ENCODE results near the gene NAALAD2. TPM values are rescaled to one million over a fixed set of nuclear protein-coding genes. Genes with fewer than 3 reads are reported as not detected.
"Not testable (repeated sequence)": the region's sequence is repeated elsewhere in the genome, so short reads cannot be mapped to it uniquely, and the experiment has no call there.

NAALAD2 gene
- 10 to 100 TPM in 5 of 8 experiments, 1 to 10 TPM in 3; 1.1 to 23.1 (median 13.3) TPM for total RNA-seq

DNA sequence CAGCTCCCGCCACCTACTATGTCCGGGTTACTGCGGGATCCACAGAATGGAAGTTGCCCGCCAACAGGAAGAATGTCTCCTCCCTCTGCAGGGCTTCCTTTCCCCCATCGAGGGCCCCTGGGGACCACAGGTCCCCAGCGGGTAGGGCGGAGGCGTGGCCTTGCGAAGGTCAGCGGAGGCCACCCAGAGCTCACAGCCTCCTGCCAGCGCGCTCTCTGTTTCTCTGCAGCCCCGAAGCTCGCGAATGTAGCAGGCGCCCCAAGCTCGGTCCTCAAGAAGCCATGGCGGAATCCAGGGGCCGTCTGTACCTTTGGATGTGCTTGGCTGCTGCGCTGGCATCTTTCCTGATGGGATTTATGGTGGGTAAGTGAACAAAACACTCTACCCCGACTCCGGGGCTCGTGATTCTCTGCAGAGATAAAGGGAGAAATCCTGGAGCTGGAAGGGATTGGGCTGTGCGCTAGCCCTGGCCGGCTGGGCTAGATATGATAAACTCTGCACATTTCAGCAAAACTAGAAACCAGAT, at the start of gene NAALAD2:
Gene NAALAD2 (plus strand): TSS at position 186 of the 526 bp plus-strand sequence. CDS start 96 bp downstream, at position 282.
- Histone ChIP-seq H3K4me1 (replicated peaks in 1 of 2) (peaks cover 0 to 10% of the 10 kb centered on the region in 2 donors), H3K4me3 (peak within 1 kb of the TSS; percentile 50 to 78 (median 62)), H3K27ac (peak within 1 kb of the TSS; percentile 50 to 66)
- 0 to 15% (median 2%) methylated on average over 3 to 19 of the region's 25 CpGs; no CpG with 5 or more reads in 3 of the 10 experiments for WGBS, 10 experiments
- ATAC-seq (replicated peaks in 6 of 8): peak; percentile 87 to 98 (median 96)
- in situ Hi-C loops (cut with MboI; ENCODE audit: low pct_unique_long_range_greater_than_20kb in 2 of 9, low sequenced_read_pairs in 9 of 9, unreplicated experiment in 9 of 9): no loop called here

DNA sequence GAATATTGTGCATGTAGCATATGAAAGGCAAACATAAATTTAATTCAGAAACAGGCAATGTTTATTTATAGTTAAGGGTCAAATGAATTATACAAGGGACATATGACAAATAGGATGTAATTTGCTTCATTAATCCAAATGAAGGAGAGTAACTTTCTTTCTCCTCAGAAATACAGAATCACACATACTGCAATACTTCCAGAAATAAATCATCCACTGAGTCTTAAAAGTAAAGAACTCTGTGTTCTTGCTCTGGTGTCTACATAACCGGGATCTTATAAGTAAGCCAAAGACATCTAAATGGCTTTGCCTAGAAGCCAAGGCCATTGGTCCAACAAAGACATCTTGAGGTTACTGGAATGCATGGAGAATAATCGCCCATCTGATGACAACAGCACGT, 48.8 kb upstream of the NAALAD2 start, which contains the start of gene UBTFL1:
Gene UBTFL1 (plus strand): TSS at position 301 of the 400 bp plus-strand sequence. CDS start 0 bp downstream, at position 301.
- WGBS, 10 experiments: no CpG with 5 or more reads among the region's 3 CpGs
- H3K4me3 ChIP-seq; H3K4me1 ChIP-seq (replicated peaks in 1 of 2); H3K27ac ChIP-seq; ATAC-seq (replicated peaks in 6 of 8); in situ Hi-C loops (cut with MboI; ENCODE audit: low pct_unique_long_range_greater_than_20kb in 2 of 9, low sequenced_read_pairs in 9 of 9, unreplicated experiment in 9 of 9): not testable (repeated sequence)

DNA sequence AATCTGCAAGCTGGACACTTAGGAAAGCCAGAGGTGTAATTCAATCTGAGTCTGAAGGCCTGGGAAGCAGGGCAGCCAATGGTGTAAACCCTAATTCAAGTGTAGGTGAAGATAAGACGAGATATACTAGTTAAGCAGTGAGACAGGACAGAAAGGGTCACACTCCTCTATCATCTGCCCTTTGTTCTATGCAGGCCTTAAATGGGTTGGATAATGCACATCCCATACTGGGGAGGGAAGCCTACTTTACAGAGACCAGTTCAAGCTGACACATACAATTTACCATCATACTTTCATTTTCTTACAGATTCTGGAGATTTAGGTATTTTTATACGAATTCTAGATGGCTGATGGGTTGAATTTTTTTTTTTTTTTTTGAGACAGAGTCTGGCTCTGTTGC, 45.7 kb upstream of the NAALAD2 start:
- ATAC-seq (replicated peaks in 6 of 8); H3K4me3 ChIP-seq; H3K4me1 ChIP-seq (replicated peaks in 1 of 2); H3K27ac ChIP-seq; in situ Hi-C loops (cut with MboI; ENCODE audit: low pct_unique_long_range_greater_than_20kb in 2 of 9, low sequenced_read_pairs in 9 of 9, unreplicated experiment in 9 of 9): not testable (repeated sequence)
- WGBS, 10 experiments: no CpG with 5 or more reads among the region's 2 CpGs

DNA sequence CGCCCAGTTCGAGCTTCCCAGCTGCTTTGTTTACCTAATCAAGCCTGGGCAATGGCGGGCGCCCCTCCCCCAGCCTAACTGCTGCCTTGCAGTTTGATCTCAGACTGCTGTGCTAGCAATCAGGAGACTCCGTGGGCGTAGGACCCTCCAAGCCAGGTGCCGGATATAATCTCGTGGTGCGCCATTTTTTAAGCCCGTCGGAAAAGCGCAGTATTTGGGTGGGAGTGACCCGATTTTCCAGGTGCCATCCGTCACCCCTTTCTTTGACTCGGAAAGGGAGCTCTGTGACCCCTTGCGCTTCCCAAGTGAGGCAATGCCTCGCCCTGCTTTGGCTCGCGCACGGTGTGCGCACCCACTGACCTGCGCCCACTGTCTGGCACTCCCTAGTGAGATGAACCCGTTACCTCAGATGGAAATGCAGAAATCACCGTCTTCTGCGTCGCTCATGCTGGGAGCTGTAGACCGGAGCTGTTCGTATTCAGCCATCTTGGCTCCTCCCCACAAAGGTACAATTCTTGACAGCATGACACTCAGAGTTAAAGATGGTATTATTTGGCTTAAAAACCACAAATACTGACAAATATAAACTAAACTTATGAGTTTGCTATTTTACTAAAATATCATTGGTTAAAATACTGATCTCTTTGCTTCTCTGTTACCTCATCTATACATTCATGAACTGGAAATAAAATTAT, 39.1 kb upstream of the NAALAD2 start:
- H3K4me1 ChIP-seq (replicated peaks in 1 of 2); in situ Hi-C loops (cut with MboI; ENCODE audit: low pct_unique_long_range_greater_than_20kb in 2 of 9, low sequenced_read_pairs in 9 of 9, unreplicated experiment in 9 of 9); H3K27ac ChIP-seq; H3K4me3 ChIP-seq; ATAC-seq (replicated peaks in 6 of 8): not testable (repeated sequence)
- WGBS, 10 experiments: no CpG with 5 or more reads among the region's 28 CpGs

DNA sequence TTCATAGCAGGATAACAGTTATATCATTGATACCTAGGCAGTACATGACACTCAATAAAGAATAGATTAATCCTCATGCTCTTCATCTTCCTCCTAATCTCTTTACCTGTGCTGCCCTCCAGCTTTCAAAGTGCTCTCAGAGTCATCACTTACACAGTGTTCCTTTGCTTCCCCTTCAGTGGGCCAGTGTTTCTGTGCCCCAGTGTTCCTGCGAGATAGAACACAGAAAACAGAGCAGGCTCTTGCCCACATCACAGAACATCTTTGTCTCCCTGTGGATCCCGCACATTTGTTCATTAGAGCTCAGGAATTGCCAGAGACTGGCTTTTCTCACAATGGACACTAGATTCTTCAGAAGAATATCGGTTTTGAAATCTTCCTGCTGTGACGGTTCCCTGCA, 36.2 kb upstream of the NAALAD2 start:
- H3K4me1 ChIP-seq (replicated peaks in 1 of 2); H3K27ac ChIP-seq; in situ Hi-C loops (cut with MboI; ENCODE audit: low pct_unique_long_range_greater_than_20kb in 2 of 9, low sequenced_read_pairs in 9 of 9, unreplicated experiment in 9 of 9); H3K4me3 ChIP-seq; ATAC-seq (replicated peaks in 6 of 8): not testable (repeated sequence)
- WGBS, 10 experiments: 0 to 100% (median 81%) methylated on average over 1 to 4 of the region's 4 CpGs; no CpG with 5 or more reads in 2 of the 10 experiments

DNA sequence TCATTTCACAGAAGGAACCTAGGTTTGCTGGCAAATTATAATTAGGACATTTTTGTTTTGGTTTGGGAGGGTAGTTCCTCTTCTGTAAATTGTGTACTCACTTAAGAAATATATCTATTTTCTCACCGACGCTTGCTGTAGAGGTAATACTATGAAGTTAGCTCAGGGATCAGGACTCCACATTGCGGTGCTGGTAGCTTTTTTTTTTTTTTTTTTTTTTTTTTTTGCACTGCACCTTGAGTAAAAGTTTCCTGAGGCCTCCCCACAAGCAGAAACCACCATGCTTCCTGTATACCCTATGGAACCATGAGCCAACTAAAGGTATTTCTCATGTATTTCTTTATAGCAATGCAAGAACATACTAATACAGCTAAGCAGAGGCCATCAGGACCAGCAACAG, 34.0 kb upstream of the NAALAD2 start:
- Histone ChIP-seq H3K4me3 (no peak overlapping the region), H3K4me1 (replicated peaks in 1 of 2) (no peaks in the 10 kb centered on the region), H3K27ac (no peak overlapping the region)
- in situ Hi-C loops (cut with MboI; ENCODE audit: low pct_unique_long_range_greater_than_20kb in 2 of 9, low sequenced_read_pairs in 9 of 9, unreplicated experiment in 9 of 9): no loop called here
- 0 to 100% (median 100%) methylated on average over 1 to 3 of the region's 3 CpGs; no CpG with 5 or more reads in 3 of the 10 experiments for WGBS, 10 experiments
- ATAC-seq (replicated peaks in 6 of 8): no peak

DNA sequence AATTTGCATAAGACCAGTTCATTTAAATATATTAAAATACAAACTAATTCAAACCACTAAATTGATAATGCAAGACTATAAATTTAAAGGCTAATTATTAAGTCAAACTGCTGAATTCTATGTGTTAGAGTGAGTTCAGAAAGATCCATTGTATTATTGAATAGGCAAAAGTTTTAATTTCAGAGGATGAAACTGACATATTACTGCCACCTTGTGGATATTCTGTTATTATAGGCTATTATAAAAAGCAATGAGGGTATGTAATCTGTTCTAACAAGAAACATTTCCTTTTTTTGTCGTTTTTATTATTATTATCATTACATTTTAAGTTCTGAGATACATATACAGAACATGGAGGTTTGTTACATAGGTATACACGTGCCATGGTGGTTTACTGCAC, 20.9 kb upstream of the NAALAD2 start:
- Histone ChIP-seq H3K27ac (no peak overlapping the region), H3K4me3 (no peak overlapping the region), H3K4me1 (replicated peaks in 1 of 2) (no peaks in the 10 kb centered on the region)
- in situ Hi-C loops (cut with MboI; ENCODE audit: low pct_unique_long_range_greater_than_20kb in 2 of 9, low sequenced_read_pairs in 9 of 9, unreplicated experiment in 9 of 9): no loop called here
- 0 to 20% (median 0%) methylated on average over 1 to 2 of the region's 2 CpGs; no CpG with 5 or more reads in 3 of the 10 experiments for WGBS, 10 experiments
- no peak for ATAC-seq (replicated peaks in 6 of 8)

DNA sequence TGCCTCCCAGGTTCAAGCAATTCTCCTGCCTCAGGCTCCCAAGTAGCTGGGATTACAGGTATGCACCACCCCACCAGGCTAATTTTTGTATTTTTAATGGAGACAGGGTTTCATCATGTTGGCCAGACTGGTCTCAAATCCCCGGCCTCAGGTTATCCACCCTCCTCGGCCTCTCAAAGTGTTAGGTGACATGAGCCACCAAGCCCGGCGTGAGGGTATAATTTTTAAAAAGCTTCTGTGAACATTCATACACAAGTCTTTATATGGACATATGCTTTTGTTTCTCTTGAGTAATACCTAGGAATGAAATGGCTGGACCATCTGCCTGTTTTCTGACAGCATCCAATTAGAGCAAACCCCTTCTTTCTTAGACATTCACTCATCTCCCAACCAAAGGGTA, 14.3 kb upstream of the NAALAD2 start:
- Histone ChIP-seq H3K27ac (no peak overlapping the region), H3K4me1 (replicated peaks in 1 of 2) (no peaks in the 10 kb centered on the region), H3K4me3 (no peak overlapping the region)
- in situ Hi-C loops (cut with MboI; ENCODE audit: low pct_unique_long_range_greater_than_20kb in 2 of 9, low sequenced_read_pairs in 9 of 9, unreplicated experiment in 9 of 9): no loop called here
- no peak for ATAC-seq (replicated peaks in 6 of 8)
- WGBS, 10 experiments: 52 to 100% (median 85%) methylated on average over 2 to 4 of the region's 4 CpGs; no CpG with 5 or more reads in 4 of the 10 experiments

DNA sequence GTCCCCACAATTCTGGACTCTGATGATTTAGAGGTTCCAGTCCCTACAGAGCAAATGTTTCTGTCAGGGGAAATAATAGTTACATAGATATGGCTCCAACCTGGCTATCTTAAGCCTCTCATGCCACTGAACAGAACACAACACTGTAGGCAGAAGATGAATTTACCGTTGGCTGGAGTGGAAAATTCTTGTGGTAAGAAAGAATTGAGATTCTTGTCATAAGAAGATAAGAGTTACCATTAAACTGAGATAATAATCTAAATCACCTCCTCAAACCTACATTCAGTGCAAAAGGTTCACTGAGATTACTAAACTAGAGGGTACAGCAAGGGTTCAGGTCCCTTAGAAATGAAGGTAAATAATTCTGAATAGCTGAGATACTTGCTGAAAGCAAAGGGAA, 10.1 kb upstream of the NAALAD2 start:
- no peak overlapping the region for H3K27ac ChIP-seq
- ATAC-seq (replicated peaks in 6 of 8): no peak
- no peak overlapping the region for H3K4me3 ChIP-seq
- H3K4me1 ChIP-seq (replicated peaks in 1 of 2): no peaks in the 10 kb centered on the region
- in situ Hi-C loops (cut with MboI; ENCODE audit: low pct_unique_long_range_greater_than_20kb in 2 of 9, low sequenced_read_pairs in 9 of 9, unreplicated experiment in 9 of 9): no loop called here
- WGBS, 10 experiments: 0 to 100% (median 80%) methylated on average over 1 of the region's 1 CpG; no CpG with 5 or more reads in 3 of the 10 experiments

DNA sequence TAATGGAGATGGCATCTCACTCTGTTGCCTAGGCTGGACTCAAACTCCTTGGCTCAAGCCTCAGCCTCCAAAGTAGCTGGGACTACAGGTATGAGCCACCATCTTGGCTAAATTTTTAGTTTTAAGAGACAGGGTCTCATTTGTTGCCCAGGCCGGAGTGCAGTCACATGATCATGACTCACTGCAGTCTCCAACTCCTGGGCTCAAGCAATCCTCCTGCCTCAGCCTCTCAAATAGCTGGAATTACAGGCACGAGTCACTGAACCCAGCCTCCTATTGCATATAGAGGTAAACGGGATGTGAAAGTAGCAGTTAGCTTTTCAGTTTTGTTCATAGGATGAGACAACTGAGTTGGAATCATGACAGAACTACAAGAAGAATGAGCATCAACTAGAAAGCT, 9.5 kb upstream of the NAALAD2 start:
- Histone ChIP-seq H3K4me3 (no peak overlapping the region), H3K27ac (no peak overlapping the region), H3K4me1 (replicated peaks in 1 of 2) (no peaks in the 10 kb centered on the region)
- in situ Hi-C loops (cut with MboI; ENCODE audit: low pct_unique_long_range_greater_than_20kb in 2 of 9, low sequenced_read_pairs in 9 of 9, unreplicated experiment in 9 of 9): no loop called here
- ATAC-seq (replicated peaks in 6 of 8): no peak
- 0 to 88% (median 43%) methylated on average over 1 to 3 of the region's 3 CpGs; no CpG with 5 or more reads in 4 of the 10 experiments for WGBS, 10 experiments

DNA sequence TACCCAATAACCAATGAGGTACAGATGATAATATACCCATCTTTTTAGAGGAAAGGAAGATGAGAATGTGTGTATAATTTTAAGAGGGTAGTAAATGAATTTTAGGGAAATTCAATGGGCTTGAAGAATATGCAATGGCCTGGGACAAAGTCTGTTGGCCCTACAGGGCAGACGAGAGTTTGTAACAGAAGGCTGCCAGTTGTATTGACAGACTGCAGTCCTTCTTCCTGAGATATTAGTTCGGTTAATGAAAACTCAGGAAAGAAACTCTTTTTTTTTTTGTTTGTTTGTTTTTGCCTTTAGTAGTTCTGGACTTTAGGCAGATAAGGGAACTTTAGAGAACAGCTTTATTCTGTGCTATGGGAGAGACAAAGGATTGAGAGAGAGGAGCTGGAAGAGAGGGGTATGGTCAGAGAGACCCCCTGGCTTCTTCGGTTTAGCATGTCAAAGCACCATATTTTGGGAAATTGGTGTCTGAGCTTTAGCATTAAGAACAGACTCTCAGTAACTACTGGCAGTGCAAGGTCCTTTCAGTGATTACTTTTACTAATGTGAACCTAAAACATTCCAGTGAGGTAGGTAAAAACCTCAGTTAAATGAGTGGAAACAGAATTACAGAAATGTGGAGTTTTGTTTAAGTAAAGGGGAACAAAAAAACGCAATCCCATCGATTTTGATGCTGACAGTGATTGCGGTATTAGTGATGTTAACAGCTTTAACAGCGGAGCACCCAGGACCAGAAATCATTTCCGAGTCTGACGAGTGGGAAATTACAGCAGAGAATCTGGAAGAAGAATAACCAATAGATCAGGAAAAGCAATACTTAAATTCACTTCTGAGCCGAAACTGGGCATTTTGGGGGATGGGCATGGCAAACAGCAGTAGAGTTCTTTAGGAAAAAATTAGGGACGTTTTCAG, 644 bp upstream of the NAALAD2 start:
- H3K4me1 ChIP-seq (replicated peaks in 1 of 2): peaks cover 0 to 10% of the 10 kb centered on the region in 2 donors
- in situ Hi-C loops (cut with MboI; ENCODE audit: low pct_unique_long_range_greater_than_20kb in 2 of 9, low sequenced_read_pairs in 9 of 9, unreplicated experiment in 9 of 9): no loop called here
- ATAC-seq (replicated peaks in 6 of 8): peak in 6 of 8 experiments; percentile 10 to 41 (median 22)
- WGBS, 10 experiments: 0 to 39% (median 15%) methylated on average over 4 to 11 of the region's 11 CpGs
- H3K27ac ChIP-seq: no peak overlapping the region
- H3K4me3 ChIP-seq: peak overlapping the region; percentile 50 to 78 (median 62)

DNA sequence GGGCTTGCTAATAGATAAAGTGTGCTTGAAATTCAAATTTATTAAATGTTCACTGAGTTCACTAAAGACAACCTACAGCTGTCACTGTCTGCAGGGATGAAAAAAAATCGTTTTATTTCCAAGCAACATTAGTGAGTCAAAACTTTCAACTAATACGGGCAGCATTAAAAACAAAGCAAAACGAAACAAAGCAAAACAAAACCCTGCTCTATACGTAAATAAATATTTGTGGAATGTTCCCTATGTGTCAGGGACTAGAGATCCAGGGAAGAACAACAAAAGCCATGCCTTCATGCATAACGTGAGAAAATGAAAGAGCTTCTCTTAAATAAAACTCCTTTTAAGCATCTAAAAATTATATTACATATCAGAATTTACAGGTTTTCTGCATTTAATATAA, 553 bp downstream of the NAALAD2 start:
- no peak for ATAC-seq (replicated peaks in 6 of 8)
- in situ Hi-C loops (cut with MboI; ENCODE audit: low pct_unique_long_range_greater_than_20kb in 2 of 9, low sequenced_read_pairs in 9 of 9, unreplicated experiment in 9 of 9): no loop called here
- Histone ChIP-seq H3K27ac (peak overlapping the region in 1 of 2 donors; percentile 66), H3K4me3 (peak overlapping the region; percentile 50 to 78 (median 62)), H3K4me1 (replicated peaks in 1 of 2) (peaks cover 0 to 10% of the 10 kb centered on the region in 2 donors)
- WGBS, 10 experiments: 0 to 6% (median 1%) methylated on average over 2 to 5 of the region's 5 CpGs

DNA sequence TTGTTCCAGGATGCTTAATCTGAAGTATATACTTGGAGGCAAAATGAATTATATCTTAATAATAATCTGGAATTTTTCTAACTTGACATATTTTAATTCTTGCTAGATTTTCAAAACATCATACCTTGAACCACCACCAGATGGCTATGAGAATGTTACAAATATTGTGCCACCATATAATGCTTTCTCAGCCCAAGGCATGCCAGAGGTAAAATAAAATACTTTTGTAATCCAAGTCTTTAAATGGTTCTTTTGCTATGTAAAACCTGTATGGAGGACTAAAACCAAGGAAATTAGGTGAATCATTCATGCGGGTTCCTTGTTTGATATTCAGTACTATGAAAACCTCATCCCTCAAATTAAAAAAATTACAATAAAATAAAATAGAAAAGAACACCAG, 14.4 kb downstream of the NAALAD2 start:
- in situ Hi-C loops (cut with MboI; ENCODE audit: low pct_unique_long_range_greater_than_20kb in 2 of 9, low sequenced_read_pairs in 9 of 9, unreplicated experiment in 9 of 9): no loop called here
- no peak for ATAC-seq (replicated peaks in 6 of 8)
- Histone ChIP-seq H3K4me1 (replicated peaks in 1 of 2) (no peaks in the 10 kb centered on the region), H3K27ac (no peak overlapping the region), H3K4me3 (no peak overlapping the region)
- WGBS, 10 experiments: 88 to 100% (median 93%) methylated on average over 1 of the region's 1 CpG; no CpG with 5 or more reads in 1 of the 10 experiments

All from motor neuron (in vitro differentiated cells).